Loucy (cell line): ENCODE data around the gene TANGO6.

Source experiments
- CTCF ChIP-seq: fragments of 200-600 bp; sonication (generic); conservative IDR thresholded peaks from 2 replicates; pipeline ENCODE4 v1.5.1; 2014; ENCODE audit warnings: mild to moderate bottlenecking, antibody characterized with exemption, low read length
- EZH2phosphoT487 ChIP-seq: fragments of 200-600 bp; IDR thresholded peaks from 2 replicates; pipeline ENCODE4 v1.6.1; 2018; ENCODE audit warnings: antibody characterized with exemption, mild to moderate bottlenecking, moderate library complexity, borderline replicate concordance

GRCh38 chr16:68866933-68867332 is 23.6 kb downstream of the TANGO6 start:
- TF ChIP-seq CTCF = no peak
- no peak for TF ChIP-seq EZH2phosphoT487
